Liver (tissue), 9 donors: ENCODE data around the gene PIGV. TPM values are rescaled to one million over a fixed set of nuclear protein-coding genes. Genes with fewer than 3 reads are reported as not detected.
A peak's percentile ranks its signal among the peaks of the same experiment; 100 is the strongest.

Source experiments
- DNase-seq: peaks from one replicate; pipeline ENCODE4 v3.0.0-alpha.2; 2017; ENCODE audit warnings: low spot score
- H3K27ac ChIP-seq, 2 donors: one replicate each; pipeline ENCODE4 v1.7.0; 2013; ENCODE audit warnings: inconsistent platforms in 2 of 2, low read length in 2 of 2, control low read depth in 1 of 2, low read depth in 1 of 2, mild to moderate bottlenecking in 1 of 2
- H3K27me3 ChIP-seq, 4 donors: one replicate each; pipeline versions ENCODE4 v1.6.1 to v1.7.0; 2013; ENCODE audit warnings: low read length in 3 of 4, inconsistent platforms in 1 of 4, mild to moderate bottlenecking in 1 of 4, moderate library complexity in 1 of 4; ENCODE audit not compliant: control insufficient read depth in 4 of 4, insufficient read depth in 4 of 4
- H3K36me3 ChIP-seq, 4 donors: one replicate each; pipeline versions ENCODE4 v1.6.1 to v1.7.0; 2013; ENCODE audit warnings: low read length in 3 of 4, mild to moderate bottlenecking in 3 of 4, low read depth in 1 of 4, moderate library complexity in 1 of 4; ENCODE audit not compliant: control insufficient read depth in 4 of 4, insufficient read depth in 3 of 4
- H3K4me1 ChIP-seq, 4 donors: one replicate each; pipeline versions ENCODE4 v1.6.1 to v1.7.0; 2013; ENCODE audit warnings: low read length in 3 of 4, mild to moderate bottlenecking in 3 of 4, moderate library complexity in 1 of 4; ENCODE audit not compliant: control insufficient read depth in 4 of 4, insufficient read depth in 4 of 4
- H3K4me3 ChIP-seq, 3 donors: one replicate each; pipeline versions ENCODE4 v1.6.1 to v1.7.0; 2013; ENCODE audit warnings: low read length in 3 of 3, control low read depth in 1 of 3, low read depth in 1 of 3, mild to moderate bottlenecking in 1 of 3
- H3K9ac ChIP-seq, 2 donors: one replicate each; pipeline ENCODE4 v1.7.0; 2013; ENCODE audit warnings: low read length in 2 of 2, mild to moderate bottlenecking in 2 of 2, moderate library complexity in 2 of 2, control low read depth in 1 of 2, low read depth in 1 of 2
- H3K9me3 ChIP-seq, 4 donors: one replicate each; pipeline versions ENCODE4 v1.6.1 to v1.7.0; 2013; ENCODE audit warnings: low read length in 3 of 4; ENCODE audit not compliant: control insufficient read depth in 4 of 4
- ATF3 ChIP-seq: IDR thresholded peaks from 2 replicates; pipeline ENCODE4 v1.6.1; 2016; ENCODE audit warnings: antibody characterized with exemption
- CTCF ChIP-seq: fragments of 150-350 bp; IDR thresholded peaks from 2 replicates; pipeline ENCODE4 v1.5.1; 2017; ENCODE audit warnings: improper control_type of control experiment, low read depth, low read length; ENCODE audit not compliant: missing input control
- EGR1 ChIP-seq, 2 donors: IDR thresholded peaks; 2 replicates each; pipeline ENCODE4 v1.6.1; 2016 to 2018; ENCODE audit warnings: antibody characterized with exemption in 2 of 2, low read depth in 2 of 2
- FOXA1 ChIP-seq: IDR thresholded peaks from 2 replicates; pipeline ENCODE4 v1.6.1; 2016; ENCODE audit warnings: antibody characterized with exemption
- FOXA2 ChIP-seq: IDR thresholded peaks from 2 replicates; pipeline ENCODE4 v1.6.1; 2016; ENCODE audit warnings: antibody characterized with exemption
- GABPA ChIP-seq, 2 donors: IDR thresholded peaks in 1 of 2; conservative IDR thresholded peaks in 1 of 2; 2 replicates each; pipeline ENCODE4 v1.6.1; 2016; ENCODE audit warnings: antibody characterized with exemption in 2 of 2, mild to moderate bottlenecking in 1 of 2, moderate library complexity in 1 of 2
- HNF4A ChIP-seq, 2 donors: conservative IDR thresholded peaks; 2 replicates each; pipeline ENCODE4 v1.6.1; 2016; ENCODE audit warnings: antibody characterized with exemption in 2 of 2, mild to moderate bottlenecking in 2 of 2
- HNF4G ChIP-seq: IDR thresholded peaks from 2 replicates; pipeline ENCODE4 v1.6.1; 2016; ENCODE audit warnings: antibody characterized with exemption
- JUND ChIP-seq, 2 donors: IDR thresholded peaks; 2 replicates each; pipeline ENCODE4 v1.6.1; 2016; ENCODE audit warnings: antibody characterized with exemption in 2 of 2
- MAX ChIP-seq: IDR thresholded peaks from 2 replicates; pipeline ENCODE4 v1.6.1; 2016; ENCODE audit warnings: antibody characterized with exemption
- NR2F2 ChIP-seq: IDR thresholded peaks from 2 replicates; pipeline ENCODE4 v1.6.1; 2016; ENCODE audit warnings: antibody characterized with exemption
- RAD21 ChIP-seq, 2 donors: IDR thresholded peaks; 2 replicates each; pipeline ENCODE4 v1.6.1; 2016; ENCODE audit warnings: antibody characterized with exemption in 2 of 2, mild to moderate bottlenecking in 2 of 2
- REST ChIP-seq: IDR thresholded peaks from 2 replicates; pipeline ENCODE4 v1.6.1; 2016; ENCODE audit warnings: antibody characterized with exemption, mild to moderate bottlenecking
- RXRA ChIP-seq, 2 donors: IDR thresholded peaks; 2 replicates each; pipeline ENCODE4 v1.6.1; 2017 to 2018; ENCODE audit warnings: antibody characterized with exemption in 2 of 2, mild to moderate bottlenecking in 1 of 2
- SP1 ChIP-seq: IDR thresholded peaks from 2 replicates; pipeline ENCODE4 v1.6.1; 2018; ENCODE audit warnings: antibody characterized with exemption, mild to moderate bottlenecking
- TAF1 ChIP-seq: conservative IDR thresholded peaks from 2 replicates; pipeline ENCODE4 v1.6.1; 2016; ENCODE audit warnings: antibody characterized with exemption, mild to moderate bottlenecking
- YY1 ChIP-seq: IDR thresholded peaks from 2 replicates; pipeline ENCODE4 v1.6.1; 2016; ENCODE audit warnings: antibody characterized with exemption, mild to moderate bottlenecking
- ZBTB33 ChIP-seq: IDR thresholded peaks from 2 replicates; pipeline ENCODE4 v1.6.1; 2016; ENCODE audit warnings: antibody characterized with exemption
- WGBS: extraction: QIAGEN DNeasy Blood & Tissue Kit; methylation state at CpG from one replicate; pipeline ENCODE4 v1.1.7; 2013; 5-methylcytosine and 5-hydroxymethylcytosine counted together
- polyA plus RNA-seq, 2 donors: library from polyadenylated mRNA; stranded (reverse) in 1 of 2; unstranded in 1 of 2; fragments of 200-250 nt in 1 of 2; fragments of >200 nt in 1 of 2; fragmentation: Nextera tagmentation in 1 of 2; extraction: Ambion mirVana in 1 of 2; gene quantifications; one replicate each; pipeline versions ENCODE4 v1.2.1 to v1.2.3, GENCODE V29; 2013 to 2015
- total RNA-seq, 2 donors: library from RNA; depleted of rRNA; stranded (reverse); fragments of >200 nt; gene quantifications; one replicate each; pipeline ENCODE4 v1.2.3, GENCODE V29; 2014
- donor health status: healthy.
- donor health status: healthy.
- donor health status: healthy.
- donor health status: healthy.
- donor health status: healthy.

PIGV gene
- total and polyA plus RNA-seq, 4 donors: 13.9 to 24.3 (median 14.8) TPM

GRCh38 chr1:26744075-26744959 is 43.4 kb upstream of the PIGV start:
- H3K36me3 ChIP-seq: peaks cover 0 to 24% (median 16%) of the 10 kb centered on the region in 4 donors
- H3K9me3 ChIP-seq: no peaks in the 10 kb centered on the region
- H3K27me3 ChIP-seq: no peaks in the 10 kb centered on the region
- peak overlapping the region; percentile 59 to 60 for H3K27ac ChIP-seq
- H3K4me1 ChIP-seq: peaks cover 5 to 29% (median 19%) of the 10 kb centered on the region in 4 donors
- H3K4me3 ChIP-seq: no peak overlapping the region
- peak; percentile 14 for TF ChIP-seq TAF1
- TF ChIP-seq MAX: peak; percentile 64
- TF ChIP-seq HNF4G: no peak
- no peak for TF ChIP-seq FOXA2
- peak; percentile 53 for TF ChIP-seq NR2F2
- peak; percentile 44 to 51 for TF ChIP-seq GABPA (IDR thresholded peaks at IDR 0.05 in 1 of 2, conservative IDR thresholded peaks at IDR 0.05 in 1 of 2)
- no peak for TF ChIP-seq FOXA1
- TF ChIP-seq YY1: peak; percentile 25
- peak; percentile 15 to 37 for TF ChIP-seq EGR1 (IDR thresholded peaks at IDR 0.05; ENCODE audit: low read depth in 2 of 2)
- TF ChIP-seq ATF3: no peak
- TF ChIP-seq RAD21 (IDR thresholded peaks at IDR 0.05): peak; percentile 44 to 60
- no peak for TF ChIP-seq RXRA (IDR thresholded peaks at IDR 0.05)
- TF ChIP-seq ZBTB33: no peak
- peak; percentile 78 for TF ChIP-seq SP1
- TF ChIP-seq CTCF: no peak
- no peak for TF ChIP-seq REST
- TF ChIP-seq HNF4A (conservative IDR thresholded peaks at IDR 0.05): no peak
- TF ChIP-seq JUND (IDR thresholded peaks at IDR 0.05): no peak
- DNase-seq: peak; percentile 51
- 65% methylated on average over 8 of the region's 8 CpGs for WGBS
- H3K9ac ChIP-seq: no peak overlapping the region
